HG02588 (cell line): ENCODE data around the gene IZUMO2.

ENCODE experiments used
- ATAC-seq: cut with Tn5 transposase; IDR thresholded peaks from one replicate; pipeline ENCODE4 v1.9.1; 2021; ENCODE audit warnings: mild to moderate bottlenecking, moderate library complexity; ENCODE audit not compliant: unreplicated experiment

The IZUMO2 gene

DNA sequence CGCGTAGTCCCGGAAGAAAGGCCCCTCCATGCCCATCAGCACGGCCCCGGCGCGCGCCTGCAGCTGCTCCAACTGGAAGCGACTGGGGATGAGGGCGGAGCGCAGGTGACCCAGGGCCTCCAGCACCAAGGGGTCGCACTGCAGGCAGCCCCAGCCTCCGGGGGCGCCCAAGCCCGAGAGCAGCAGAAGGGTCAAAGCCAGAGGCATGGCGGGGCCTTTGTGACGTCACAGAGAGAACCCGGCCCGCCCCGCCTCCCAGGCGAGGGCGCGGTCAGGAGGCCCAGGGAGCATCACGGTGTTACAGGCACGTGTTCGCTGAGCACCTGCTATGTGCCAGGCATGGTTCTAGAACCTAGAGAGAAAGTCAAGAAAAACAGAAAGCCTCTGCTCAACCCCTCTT is at the start of gene IZUMO2:
Gene IZUMO2 (minus strand): TSS at position 294 of the 400 bp plus-strand sequence. CDS start 87 bp downstream, at position 207.
- no peak for ATAC-seq

DNA sequence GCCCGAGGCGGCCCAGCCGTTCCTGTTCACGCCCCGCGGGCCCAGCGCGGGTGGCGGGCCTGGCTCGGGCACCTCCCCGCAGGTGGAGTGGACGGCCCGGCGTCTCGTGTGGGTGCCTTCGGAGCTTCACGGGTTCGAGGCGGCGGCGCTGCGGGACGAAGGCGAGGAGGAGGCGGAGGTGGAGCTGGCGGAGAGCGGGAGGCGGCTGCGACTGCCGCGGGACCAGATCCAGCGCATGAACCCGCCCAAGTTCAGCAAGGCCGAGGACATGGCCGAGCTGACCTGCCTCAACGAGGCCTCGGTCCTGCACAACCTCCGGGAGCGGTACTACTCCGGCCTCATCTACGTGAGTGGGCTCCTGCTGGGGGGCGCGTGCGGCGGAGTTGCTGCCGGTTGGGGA is 47.3 kb upstream of the IZUMO2 start:
- no peak for ATAC-seq

DNA sequence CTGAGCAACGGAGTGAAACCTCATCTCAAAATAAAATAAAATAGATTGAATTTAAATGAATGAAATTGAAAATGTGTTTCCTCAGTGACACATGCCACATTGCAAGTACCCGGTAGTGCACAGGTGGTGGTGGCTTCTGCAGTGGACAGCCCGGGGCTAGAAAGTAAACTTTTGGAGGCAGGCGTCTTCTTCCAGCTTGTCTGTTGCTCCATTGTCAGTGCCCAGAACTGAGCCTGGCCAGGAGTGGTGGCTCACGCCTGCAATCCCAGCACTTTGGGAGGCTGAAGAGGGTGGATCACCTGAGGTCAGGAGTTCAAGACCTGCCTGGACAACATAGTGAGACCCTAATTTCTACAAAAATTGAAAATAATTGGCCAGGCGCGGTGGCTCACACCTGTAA is 46.0 kb upstream of the IZUMO2 start:
- no peak for ATAC-seq

DNA sequence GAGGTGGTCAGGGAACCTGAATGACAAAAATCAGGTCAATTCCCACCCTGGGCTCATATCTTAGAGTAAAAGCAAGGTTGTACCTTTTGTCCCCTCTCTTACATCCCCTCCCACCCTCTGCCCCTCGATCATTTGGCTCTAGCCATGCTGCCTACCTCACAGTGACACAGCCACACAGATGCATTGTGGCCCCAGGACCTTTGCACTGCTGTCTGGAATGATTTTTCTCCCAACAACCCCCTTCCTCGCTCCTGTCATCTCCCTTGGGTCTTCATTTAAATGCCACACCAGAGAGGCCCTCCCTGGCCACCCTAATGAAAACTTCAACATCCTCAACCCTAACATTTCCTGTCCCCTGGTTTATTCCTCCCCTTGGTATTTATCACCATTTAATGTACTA is 44.6 kb upstream of the IZUMO2 start:
- ATAC-seq: no peak

DNA sequence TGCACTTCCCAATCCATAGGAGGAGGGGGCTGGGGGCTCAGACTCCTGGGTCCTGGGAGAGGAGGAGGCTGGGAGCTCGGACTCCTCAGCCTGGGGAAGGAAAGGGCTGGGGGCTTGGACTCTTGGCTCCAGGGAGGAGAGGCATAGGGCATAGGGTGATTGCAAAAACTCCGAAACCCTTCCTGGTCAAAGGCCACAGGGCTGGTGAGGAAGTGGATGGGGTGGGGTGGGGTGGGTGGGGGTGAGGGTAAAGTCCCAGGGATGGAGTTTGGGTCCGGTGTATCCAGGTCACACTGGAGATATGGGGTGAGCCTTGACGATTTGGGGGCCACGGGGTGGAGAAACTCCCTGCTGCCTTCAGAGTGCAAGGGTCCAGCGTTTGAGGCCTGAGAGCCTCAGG is 43.1 kb upstream of the IZUMO2 start:
- no peak for ATAC-seq

DNA sequence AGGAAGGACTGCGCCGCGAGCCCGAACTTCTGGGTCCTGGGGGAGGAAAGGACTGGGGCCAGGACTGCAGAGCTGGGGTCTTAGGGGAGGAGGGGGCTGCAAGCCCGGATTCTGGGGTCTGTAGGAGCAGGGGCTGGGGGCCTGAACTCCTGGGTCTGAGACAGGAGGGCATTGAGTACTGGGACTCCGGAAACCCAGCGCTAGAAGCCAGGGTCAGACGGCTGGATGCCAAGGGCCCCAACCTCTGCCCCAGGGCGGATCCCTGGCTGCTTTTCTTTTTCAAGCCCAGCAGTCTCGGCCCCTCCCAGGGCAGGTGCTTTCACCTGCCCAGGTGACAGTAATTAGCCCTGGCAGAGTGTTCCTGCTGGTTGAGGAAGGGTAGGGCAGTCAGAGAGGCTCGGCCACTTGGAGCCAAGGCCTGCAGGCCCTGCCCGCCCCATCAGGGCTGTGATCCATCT is 42.6 kb upstream of the IZUMO2 start:
- no peak for ATAC-seq

DNA sequence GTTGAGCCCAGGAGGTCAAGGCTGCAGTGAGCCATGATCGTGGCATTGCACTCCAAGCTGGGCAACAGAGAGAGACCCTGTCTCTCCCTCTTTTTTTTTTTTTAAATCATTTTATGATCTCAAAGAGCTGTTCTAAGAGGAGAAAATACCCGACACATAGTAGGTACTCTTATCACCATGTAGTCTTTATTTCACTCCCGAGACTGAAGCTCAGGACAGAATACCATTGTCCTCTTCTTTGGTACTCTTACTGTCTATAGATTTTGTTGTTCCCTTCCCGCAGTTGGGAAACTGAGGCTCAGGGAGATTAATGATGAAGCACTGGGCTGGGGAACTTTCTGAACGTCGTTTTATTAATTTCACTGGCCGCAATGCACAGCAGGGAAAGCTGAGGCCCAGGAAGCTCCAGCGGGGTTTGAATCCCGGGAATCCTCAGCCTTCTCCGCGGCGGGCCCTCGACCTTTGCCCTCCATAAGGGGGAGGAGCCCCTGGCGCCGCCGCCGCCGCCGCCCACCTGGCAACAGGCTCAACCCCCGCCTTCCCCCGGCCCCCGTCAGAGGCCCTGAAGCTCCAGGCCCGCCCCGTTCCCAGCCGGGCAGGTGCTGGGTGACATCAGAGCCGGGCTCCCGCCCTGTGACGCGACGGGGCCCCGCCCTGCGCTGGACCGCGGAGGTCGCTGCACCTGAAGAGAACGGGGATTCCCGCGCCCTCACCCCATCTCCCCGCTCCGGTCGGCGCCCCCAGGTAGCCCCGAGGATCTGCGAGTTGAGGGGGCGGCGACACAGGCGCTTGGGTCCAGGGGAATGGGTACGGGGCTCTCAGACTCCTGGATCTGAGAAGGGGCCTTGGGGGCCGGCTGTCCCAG is 42.0 kb upstream of the IZUMO2 start:
- no peak for ATAC-seq

DNA sequence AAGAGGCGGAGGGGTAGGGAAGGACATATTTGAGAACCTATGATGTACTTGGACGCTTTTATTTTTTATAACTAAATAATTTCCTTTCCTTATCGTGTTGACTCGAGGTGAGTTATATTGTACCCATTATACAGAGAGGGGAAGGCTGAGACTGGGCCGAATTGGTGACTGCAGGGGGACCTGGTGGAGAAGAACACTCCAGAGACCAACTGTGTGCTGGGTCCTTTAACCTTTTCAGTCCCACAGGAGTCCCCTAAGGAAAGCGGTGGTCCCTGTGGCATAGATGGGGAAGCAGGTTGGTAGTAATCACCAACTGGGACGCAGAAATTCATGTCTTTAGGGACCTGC is 41.0 kb upstream of the IZUMO2 start:
- ATAC-seq: no peak

DNA sequence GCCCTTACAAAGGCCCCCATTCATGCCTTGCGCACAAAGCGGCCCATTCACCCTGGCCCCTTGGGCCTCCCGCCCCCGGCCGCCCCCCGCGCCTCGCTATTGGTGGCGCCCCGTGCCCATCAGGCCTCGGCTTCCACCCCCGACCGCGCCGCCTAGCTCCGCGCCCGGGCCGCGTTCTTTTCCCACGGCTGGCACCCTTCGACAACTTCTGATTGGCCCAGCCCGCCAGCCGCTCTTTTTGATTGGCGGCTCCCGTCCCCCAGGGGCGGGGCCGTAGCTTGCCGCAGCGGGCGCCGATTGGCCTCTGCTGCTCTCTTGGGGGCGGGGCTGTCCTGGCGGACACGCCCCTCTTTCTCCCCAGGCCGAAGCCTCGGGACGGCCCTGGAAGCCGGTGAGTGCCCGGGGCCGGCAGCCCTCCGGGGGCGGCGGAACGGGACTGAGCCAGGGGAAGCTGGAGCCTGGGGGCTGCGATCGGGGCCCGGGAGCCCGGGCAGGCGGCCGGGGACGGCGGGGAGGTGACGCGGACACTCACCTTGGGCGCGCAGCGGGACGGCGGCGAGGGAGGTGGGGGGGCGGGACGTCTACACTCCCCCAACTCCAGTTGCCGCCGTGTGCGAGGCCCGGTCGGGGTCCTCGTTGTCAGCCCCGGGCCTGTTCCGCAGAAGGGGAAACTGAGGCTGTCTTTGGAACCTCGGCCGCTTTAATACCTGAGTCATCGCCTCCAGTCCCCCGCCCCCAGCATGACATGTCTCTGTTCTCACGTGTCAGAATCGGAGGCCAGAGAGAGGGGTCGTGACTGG is 40.4 kb upstream of the IZUMO2 start, which contains the start of gene MYH14:
Gene MYH14 (plus strand): TSS at position 342 of the 800 bp plus-strand sequence. CDS start 6,744 bp downstream, outside the sequence.
- no peak for ATAC-seq

DNA sequence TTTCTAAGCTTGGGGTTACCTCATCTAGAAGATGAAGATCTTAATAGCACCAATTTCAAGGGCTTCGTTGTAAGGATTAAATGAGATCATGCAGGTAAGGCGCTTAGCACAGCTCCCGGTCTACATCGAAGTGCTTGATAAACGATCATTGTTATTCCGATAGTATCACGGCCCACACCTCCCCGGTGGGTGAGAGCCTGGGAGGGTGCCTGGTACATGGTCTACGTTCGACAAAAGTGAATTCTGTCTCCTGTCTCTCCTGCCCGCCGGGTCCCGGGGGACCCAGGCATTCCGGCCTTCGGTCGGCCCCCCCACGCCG is 39.8 kb upstream of the IZUMO2 start:
- ATAC-seq: no peak

DNA sequence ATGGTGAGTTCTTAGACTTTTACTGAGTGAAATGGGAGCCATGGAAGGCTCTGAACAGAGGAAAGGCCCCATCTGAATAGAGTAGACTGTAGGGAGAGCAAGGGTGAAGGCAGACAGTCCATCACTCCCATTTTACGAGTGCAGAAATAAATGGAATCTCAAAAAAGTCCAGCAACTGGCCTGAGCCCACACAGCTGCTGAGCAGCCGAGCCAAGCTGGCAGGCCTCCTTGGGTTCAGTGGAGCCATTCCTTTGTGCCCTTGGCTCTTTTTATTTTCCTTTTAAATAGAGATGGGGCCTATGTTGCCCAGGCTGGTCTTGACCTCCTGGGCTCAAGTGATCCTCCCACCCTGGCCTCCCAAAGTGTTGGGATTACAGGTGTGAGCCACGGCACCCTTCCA is 39.3 kb upstream of the IZUMO2 start:
- ATAC-seq: no peak

DNA sequence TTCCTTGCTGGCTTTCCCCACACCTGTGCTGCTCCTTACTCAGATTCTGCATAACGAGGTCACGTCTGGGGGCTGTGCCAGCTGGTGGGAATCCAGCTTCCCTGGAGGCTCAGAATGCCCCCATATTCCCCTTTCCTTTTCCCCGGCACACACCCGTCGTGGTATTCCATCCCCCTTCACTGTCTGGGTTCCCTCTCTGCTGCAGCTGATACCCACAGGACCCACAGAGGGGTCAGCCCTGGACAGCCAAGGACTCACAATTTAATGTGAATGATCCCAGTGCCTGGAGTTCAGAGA is 36.1 kb upstream of the IZUMO2 start:
- ATAC-seq: no peak

DNA sequence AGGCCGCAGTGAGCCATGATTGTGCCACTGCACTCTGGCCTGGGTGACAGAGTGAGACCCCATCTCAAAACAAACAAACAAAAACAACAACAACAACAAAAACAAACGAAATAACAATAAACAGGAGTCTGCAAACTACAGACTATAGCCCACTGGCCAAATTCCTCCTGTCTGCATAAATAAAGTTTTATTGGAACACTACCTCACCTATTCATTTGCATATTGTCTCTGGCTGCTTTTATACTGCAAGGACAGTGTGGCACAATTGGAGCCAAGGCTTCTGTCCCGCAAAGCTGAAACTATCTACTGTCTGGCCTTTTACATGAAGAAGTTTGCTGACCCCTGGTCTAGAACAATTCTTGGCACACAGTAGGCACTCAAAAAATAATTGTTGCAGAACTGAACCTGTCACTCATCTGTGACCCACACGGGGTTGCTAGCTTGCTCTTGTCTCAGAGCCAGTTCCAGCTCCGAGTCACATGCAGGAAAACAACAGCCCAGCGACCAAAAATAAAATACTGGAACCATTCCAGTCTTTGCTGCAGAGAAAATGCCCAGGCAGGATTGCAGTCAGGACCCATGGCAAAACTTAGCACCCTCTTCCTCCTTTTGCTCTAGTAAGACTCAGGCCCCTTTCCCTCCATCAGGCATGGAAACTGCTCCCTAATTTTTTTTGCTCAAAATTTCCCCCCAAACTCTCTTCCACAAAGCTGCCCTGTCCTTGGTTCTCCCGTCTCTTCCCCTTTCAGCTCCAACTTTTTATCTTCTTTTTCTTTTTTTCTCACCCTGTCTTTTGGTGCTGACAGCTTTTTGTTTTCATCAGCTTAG is 35.6 kb upstream of the IZUMO2 start:
- ATAC-seq: no peak

DNA sequence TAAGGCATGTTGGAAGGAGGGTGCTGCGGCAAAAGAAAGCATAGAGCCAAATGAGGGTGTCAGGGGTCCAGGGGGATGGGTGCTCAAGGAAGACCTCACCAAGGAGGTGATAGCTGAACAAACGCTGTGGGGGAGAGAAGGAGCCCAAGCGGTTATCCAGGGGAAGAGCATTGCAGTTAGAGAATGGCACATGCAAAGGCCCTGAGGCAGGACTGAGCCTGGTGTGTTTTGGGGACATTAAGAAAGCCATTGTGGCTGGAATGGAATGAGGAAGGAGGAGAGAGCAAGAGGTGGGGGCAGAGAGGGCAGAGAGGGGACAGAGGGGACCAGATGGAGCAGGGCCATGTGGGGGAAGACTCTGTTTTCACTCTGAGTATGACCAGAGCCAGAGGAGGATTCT is 34.3 kb upstream of the IZUMO2 start:
- no peak for ATAC-seq

DNA sequence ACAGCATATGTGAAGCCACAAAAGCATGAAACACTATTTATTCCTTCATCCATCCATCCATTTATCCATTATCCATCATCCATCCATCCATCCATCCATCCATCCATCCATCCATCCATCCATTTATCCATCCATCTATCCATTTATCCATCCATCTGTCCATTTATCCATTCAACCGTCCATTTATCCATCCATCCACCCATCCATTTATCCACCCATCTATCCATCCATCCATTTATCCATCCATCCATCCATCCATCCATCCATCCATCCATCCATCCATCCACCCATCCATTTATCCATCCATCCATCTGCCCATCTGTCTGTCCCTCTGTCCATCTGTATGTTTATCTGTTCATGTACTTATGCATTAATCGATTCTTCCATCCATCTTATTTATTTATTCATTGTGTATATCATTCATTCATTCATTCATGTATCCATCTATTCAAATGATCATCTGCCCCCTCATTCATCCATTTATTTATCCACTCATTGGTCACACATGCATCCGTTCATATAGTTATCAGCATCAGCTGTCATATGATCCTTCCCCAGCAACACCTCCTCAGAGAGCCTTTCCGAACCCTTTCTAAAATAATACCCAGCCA is 33.3 kb upstream of the IZUMO2 start:
- ATAC-seq: no peak

DNA sequence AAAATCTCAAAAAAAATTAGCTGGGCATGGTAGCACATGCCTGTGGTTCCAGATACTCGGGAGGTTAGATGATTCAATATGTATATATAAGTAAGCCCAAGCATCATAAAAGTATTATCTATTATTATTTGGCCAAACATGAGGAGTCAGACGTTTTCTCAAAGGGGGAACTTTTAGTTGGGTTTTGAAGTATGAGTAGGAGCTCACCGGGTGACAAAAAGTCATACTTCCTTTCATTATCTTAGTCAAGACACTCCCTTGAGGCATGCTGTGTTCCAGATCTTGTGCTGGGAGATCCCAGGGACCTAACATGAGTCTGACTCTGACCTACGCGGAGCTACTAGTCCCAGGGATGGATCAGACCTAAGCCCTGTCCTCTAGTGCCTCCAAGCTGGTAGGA is 32.1 kb upstream of the IZUMO2 start:
- ATAC-seq: no peak

DNA sequence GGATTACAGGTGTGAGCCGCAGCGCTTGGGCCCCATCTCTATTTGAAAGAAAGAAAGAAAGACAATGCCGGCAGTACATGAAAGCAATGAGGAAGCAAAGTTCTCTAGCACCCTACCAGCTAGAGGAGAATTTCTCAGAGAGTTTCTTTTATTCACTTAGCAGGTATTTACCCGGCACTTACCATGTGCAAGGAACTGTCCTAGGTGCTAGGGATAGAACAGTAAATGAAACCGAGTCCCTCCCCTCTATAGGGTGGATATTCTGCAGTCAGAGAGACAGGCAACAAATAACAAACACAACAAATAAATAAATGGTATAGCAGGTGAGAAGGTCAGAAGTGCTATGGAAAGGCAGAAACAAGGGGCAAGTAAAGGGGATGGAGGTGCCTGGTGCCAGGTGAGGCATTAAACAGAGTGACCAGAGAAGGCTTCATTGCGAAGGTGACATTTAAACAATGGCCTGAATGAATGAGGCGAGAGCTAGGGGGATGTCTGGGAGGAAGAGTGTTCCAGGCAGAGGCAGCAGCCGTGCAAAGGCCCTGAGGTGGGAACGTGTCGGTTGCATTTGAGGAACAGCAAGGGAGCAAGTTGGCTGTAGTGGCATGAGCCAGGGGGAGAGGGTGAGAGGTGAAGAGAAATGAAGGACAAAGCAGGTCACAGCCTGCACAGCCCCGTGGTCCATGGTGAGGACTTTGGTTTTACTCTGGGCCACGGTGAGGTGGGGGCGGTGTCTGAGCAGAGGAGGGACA is 29.6 kb upstream of the IZUMO2 start:
- ATAC-seq: no peak

DNA sequence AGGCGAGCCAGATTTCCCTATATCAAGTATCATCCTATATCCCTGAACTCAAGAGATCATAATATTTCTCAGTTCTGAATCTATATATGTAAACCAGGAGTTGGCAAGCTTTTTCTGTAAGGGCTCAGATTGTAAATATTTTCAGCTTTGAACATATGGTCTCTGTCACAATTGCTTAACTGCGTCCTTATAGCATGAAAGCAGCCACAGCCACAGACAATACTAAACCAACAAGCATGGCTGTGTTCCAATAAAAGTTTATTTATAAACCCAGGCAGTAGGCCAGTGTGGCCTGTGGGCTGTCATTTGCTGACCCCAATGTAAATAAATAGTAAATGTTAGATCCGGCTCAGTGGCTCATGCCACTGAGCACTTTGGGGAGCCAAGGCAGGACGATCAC is 28.1 kb upstream of the IZUMO2 start:
- ATAC-seq: no peak

DNA sequence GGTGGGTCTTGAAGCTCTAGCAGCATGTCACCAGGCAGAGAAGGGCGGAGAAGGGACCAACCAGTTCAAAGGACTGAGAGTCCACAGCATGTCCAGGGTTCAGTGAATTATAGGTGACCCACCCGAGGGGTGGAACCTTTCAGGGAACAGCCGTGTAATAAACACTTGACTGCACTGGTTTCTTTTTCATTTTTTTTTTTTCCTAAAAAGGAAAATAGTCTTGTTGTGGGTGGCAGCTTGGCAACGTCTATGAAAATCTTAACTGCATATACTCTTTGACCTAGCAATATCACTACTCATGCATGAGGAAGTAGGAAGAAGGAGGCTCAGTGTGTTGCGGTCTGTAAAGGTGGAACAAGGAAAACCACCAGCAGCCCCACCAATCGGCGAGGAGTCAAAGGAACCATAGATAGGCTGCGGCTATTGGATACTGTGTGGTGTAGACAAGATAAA is 27.4 kb upstream of the IZUMO2 start:
- ATAC-seq: no peak

DNA sequence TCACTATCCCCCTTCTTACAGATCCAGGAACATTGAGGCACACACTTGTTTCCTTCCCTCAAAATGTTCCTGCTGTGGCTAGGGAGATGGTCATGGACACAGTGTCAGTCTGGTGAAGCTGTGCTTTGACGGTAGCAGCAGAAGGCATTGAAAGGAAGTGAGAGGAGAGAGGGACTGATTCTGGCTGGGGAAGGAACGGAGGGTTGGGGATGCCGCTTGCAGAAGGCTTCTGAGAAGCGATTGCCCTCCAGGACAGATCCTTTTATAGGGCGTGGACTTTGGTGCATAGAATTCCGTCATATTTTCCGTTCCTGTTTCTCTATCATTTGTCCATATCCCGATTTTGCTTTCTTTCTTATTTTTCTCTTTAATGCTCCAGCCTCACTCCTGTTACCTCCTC is 26.2 kb upstream of the IZUMO2 start:
- no peak for ATAC-seq
